Activated CD8-positive, alpha-beta memory T cell treated with anti-CD3 and anti-CD28 coated beads, Interleukin-2, amount 50 U/mL, for 1 hour (primary cell): ENCODE data around the gene EIF2S3B.

Experiments used
- DNase-seq: peaks from one replicate; pipeline ENCODE4 v3.0.0-alpha.2; 2020; ENCODE audit errors: extremely low read depth

The EIF2S3B gene

GRCh38 chr12:10554228-10554755 is 48.6 kb downstream of the EIF2S3B start:
- peak; percentile 43 for DNase-seq

GRCh38 chr12:10554756-10555481 is 49.2 kb downstream of the EIF2S3B start:
- DNase-seq, result no peak

- no peak for DNase-seq
These were observed 51.6 kb downstream of the EIF2S3B start for GRCh38 chr12:10557329-10557728.

- no peak for DNase-seq
These were observed 52.1 kb downstream of the EIF2S3B start for GRCh38 chr12:10557766-10558165.
